CD8-positive, alpha-beta memory T cell (primary cell): ENCODE data around the gene CAMKMT. TPM values are rescaled to one million over a fixed set of nuclear protein-coding genes. Genes with fewer than 3 reads are reported as not detected.

Experiments used
- CTCF ChIA-PET: fragments of 350-600 bp; sonication (Branson Sonifier 250); formaldehyde crosslinking; loops from one replicate; lab custom pipeline; 2021; ENCODE audit warnings: antibody characterized with exemption; lab: Charles Lee
- POLR2A ChIA-PET: fragments of 350-600 bp; sonication (Branson Sonifier 250); formaldehyde crosslinking; loops from one replicate; lab custom pipeline; 2021; ENCODE audit warnings: antibody characterized with exemption; lab: Charles Lee
- DNase-seq, 5 donors: peaks; one replicate each; pipeline versions ENCODE4 v3.0.0 to v3.0.0-alpha.2; 2020 to 2022; ENCODE audit warnings: mixed read lengths in 1 of 5
- H3K27ac ChIP-seq: one replicate; pipeline ENCODE4 v1.7.0; 2013; ENCODE audit warnings: low read depth, mild to moderate bottlenecking, low read length, moderate library complexity
- H3K27me3 ChIP-seq: 2 replicates; pipeline ENCODE4 v1.7.0; 2013; ENCODE audit warnings: low read length, mild to moderate bottlenecking; ENCODE audit not compliant: insufficient read depth, poor library complexity, severe bottlenecking
- H3K36me3 ChIP-seq: 2 replicates; pipeline ENCODE4 v1.7.0; 2013; ENCODE audit warnings: mild to moderate bottlenecking, low read length, moderate library complexity; ENCODE audit not compliant: insufficient read depth
- H3K4me1 ChIP-seq: 2 replicates; pipeline ENCODE4 v1.7.0; 2013; ENCODE audit warnings: mild to moderate bottlenecking, low read length, moderate library complexity; ENCODE audit not compliant: insufficient read depth
- H3K4me3 ChIP-seq: 2 replicates; pipeline ENCODE4 v1.7.0; 2013; ENCODE audit warnings: mild to moderate bottlenecking, low read length
- H3K9me3 ChIP-seq: 2 replicates; pipeline ENCODE4 v1.7.0; 2013; ENCODE audit warnings: mild to moderate bottlenecking, low read length
- H3K27ac Mint-ChIP-seq, 8 donors: one replicate each; pipeline ENCODE4 v1.8.0; 2020 to 2021; ENCODE audit warnings: mixed read lengths in 8 of 8, mild to moderate bottlenecking in 6 of 8, inconsistent platforms in 3 of 8, moderate library complexity in 3 of 8
- H3K27me3 Mint-ChIP-seq, 2 donors: one replicate each; pipeline ENCODE4 v1.8.0; 2020 to 2021; ENCODE audit warnings: mixed read lengths in 2 of 2, mild to moderate bottlenecking in 1 of 2, moderate library complexity in 1 of 2
- H3K36me3 Mint-ChIP-seq, 3 donors: one replicate each; pipeline ENCODE4 v1.8.0; 2020 to 2021; ENCODE audit warnings: mixed read lengths in 3 of 3, inconsistent platforms in 1 of 3, mild to moderate bottlenecking in 1 of 3
- H3K4me1 Mint-ChIP-seq, 3 donors: one replicate each; pipeline ENCODE4 v1.8.0; 2020 to 2021; ENCODE audit warnings: mixed read lengths in 3 of 3, inconsistent platforms in 1 of 3, mild to moderate bottlenecking in 1 of 3
- H3K4me3 Mint-ChIP-seq, 7 donors: one replicate each; pipeline ENCODE4 v1.8.0; 2020 to 2021; ENCODE audit warnings: mixed read lengths in 7 of 7, mild to moderate bottlenecking in 6 of 7, moderate library complexity in 4 of 7, inconsistent platforms in 2 of 7
- H3K9me3 Mint-ChIP-seq, 5 donors: one replicate each; pipeline ENCODE4 v1.8.0; 2020 to 2022; ENCODE audit warnings: mixed read lengths in 5 of 5, mild to moderate bottlenecking in 3 of 5, moderate library complexity in 2 of 5, inconsistent platforms in 1 of 5
- polyA plus RNA-seq: library from polyadenylated mRNA; unstranded; fragments of 300-500 nt; fragmentation: Illumina TruSeq; gene quantifications from one replicate; pipeline ENCODE4 v1.2.3, GENCODE V29; 2021
- total RNA-seq, 2 experiments: library from RNA; stranded (reverse); gene quantifications; one replicate each; pipeline ENCODE4 v1.2.3, GENCODE V29; 2021

Gene CAMKMT
- total and polyA plus RNA-seq, 3 experiments from 2014 or later = 11.4 to 14.0 (median 11.7) TPM

- no peaks in the 10 kb centered on the region for H3K27me3 Mint-ChIP-seq
- H3K27ac Mint-ChIP-seq = peak overlapping the region in 1 of 8 donors; percentile 24
- POLR2A ChIA-PET = no interaction called here
- DNase-seq = no peak
- H3K4me3 Mint-ChIP-seq = no peak overlapping the region
- Histone ChIP-seq H3K27me3 (no peaks in the 10 kb centered on the region), H3K36me3 (no peaks in the 10 kb centered on the region), H3K27ac (no peak overlapping the region), H3K4me1 (no peaks in the 10 kb centered on the region), H3K4me3 (no peak overlapping the region), H3K9me3 (no peaks in the 10 kb centered on the region)
- H3K36me3 Mint-ChIP-seq = peaks cover 7 to 27% (median 11%) of the 10 kb centered on the region in 3 donors
- peaks cover 17 to 24% (median 23%) of the 10 kb centered on the region in 3 donors for H3K4me1 Mint-ChIP-seq
- CTCF ChIA-PET = no interaction called here
- H3K9me3 Mint-ChIP-seq = no peaks in the 10 kb centered on the region
Observed at GRCh38 chr2:44751754-44752479, 390.2 kb downstream of the CAMKMT start.

- H3K36me3 Mint-ChIP-seq = peaks cover 7 to 21% (median 8%) of the 10 kb centered on the region in 3 donors
- H3K9me3 Mint-ChIP-seq = no peaks in the 10 kb centered on the region
- Histone ChIP-seq H3K27me3 (no peaks in the 10 kb centered on the region), H3K36me3 (no peaks in the 10 kb centered on the region), H3K4me1 (no peaks in the 10 kb centered on the region), H3K9me3 (no peaks in the 10 kb centered on the region), H3K4me3 (no peak overlapping the region), H3K27ac (no peak overlapping the region)
- no peaks in the 10 kb centered on the region for H3K27me3 Mint-ChIP-seq
- POLR2A ChIA-PET = no interaction called here
- H3K27ac Mint-ChIP-seq = peak overlapping the region in 2 of 8 donors; percentile 32 to 77
- DNase-seq = no peak
- peak overlapping the region in 2 of 7 donors; percentile 7 to 40 for H3K4me3 Mint-ChIP-seq
- CTCF ChIA-PET = no interaction called here
- peaks cover 17 to 24% (median 23%) of the 10 kb centered on the region in 3 donors for H3K4me1 Mint-ChIP-seq
Observed at GRCh38 chr2:44752761-44753160, 391.0 kb downstream of the CAMKMT start.

GRCh38 chr2:44753552-44754285, 392.0 kb downstream of the CAMKMT start:
- H3K4me3 Mint-ChIP-seq = peak overlapping the region in 4 of 7 donors; percentile 20 to 56 (median 42)
- H3K27ac Mint-ChIP-seq = peak overlapping the region in 3 of 8 donors; percentile 39 to 79 (median 61)
- no peak overlapping the region for H3K27ac ChIP-seq
- H3K4me1 Mint-ChIP-seq = peaks cover 17 to 24% (median 23%) of the 10 kb centered on the region in 3 donors
- CTCF ChIA-PET = no interaction called here
- H3K4me3 ChIP-seq = no peak overlapping the region
- no peaks in the 10 kb centered on the region for H3K36me3 ChIP-seq
- no peaks in the 10 kb centered on the region for H3K27me3 ChIP-seq
- H3K36me3 Mint-ChIP-seq = peaks cover 5 to 19% (median 7%) of the 10 kb centered on the region in 3 donors
- POLR2A ChIA-PET = no interaction called here
- peak in 1 of 5 donors; percentile 6 for DNase-seq
- H3K9me3 ChIP-seq = no peaks in the 10 kb centered on the region
- no peaks in the 10 kb centered on the region for H3K27me3 Mint-ChIP-seq
- H3K4me1 ChIP-seq = no peaks in the 10 kb centered on the region
- no peaks in the 10 kb centered on the region for H3K9me3 Mint-ChIP-seq

- Histone ChIP-seq H3K4me1 (no peaks in the 10 kb centered on the region), H3K36me3 (no peaks in the 10 kb centered on the region), H3K4me3 (no peak overlapping the region), H3K27ac (no peak overlapping the region), H3K9me3 (no peaks in the 10 kb centered on the region), H3K27me3 (no peaks in the 10 kb centered on the region)
- peaks cover 2 to 6% (median 2%) of the 10 kb centered on the region in 3 donors for H3K36me3 Mint-ChIP-seq
- ChIA-PET POLR2A (no interaction called here), CTCF (no interaction called here)
- peaks cover under 1 to 4% (median 4%) of the 10 kb centered on the region in 3 donors for H3K4me1 Mint-ChIP-seq
- no peaks in the 10 kb centered on the region for H3K9me3 Mint-ChIP-seq
- no peak for DNase-seq
- no peaks in the 10 kb centered on the region for H3K27me3 Mint-ChIP-seq
- no peak overlapping the region for H3K27ac Mint-ChIP-seq
- no peak overlapping the region for H3K4me3 Mint-ChIP-seq
Observed at GRCh38 chr2:44758591-44758990, 396.8 kb downstream of the CAMKMT start.

GRCh38 chr2:44759823-44760222, 398.1 kb downstream of the CAMKMT start:
- no peak overlapping the region for H3K27ac ChIP-seq
- no peak overlapping the region for H3K4me3 ChIP-seq
- CTCF ChIA-PET = no interaction called here
- Mint-ChIP-seq H3K4me3 (no peak overlapping the region), H3K27ac (no peak overlapping the region), H3K27me3 (no peaks in the 10 kb centered on the region), H3K4me1 (no peaks in the 10 kb centered on the region), H3K36me3 (peaks cover 2 to 9% (median 2%) of the 10 kb centered on the region in 3 donors), H3K9me3 (no peaks in the 10 kb centered on the region)
- H3K36me3 ChIP-seq = no peaks in the 10 kb centered on the region
- no peaks in the 10 kb centered on the region for H3K9me3 ChIP-seq
- POLR2A ChIA-PET = no interaction called here
- DNase-seq = no peak
- no peaks in the 10 kb centered on the region for H3K27me3 ChIP-seq
- no peaks in the 10 kb centered on the region for H3K4me1 ChIP-seq

- Mint-ChIP-seq H3K27ac (peak overlapping the region in 2 of 8 donors; percentile 19 to 36), H3K36me3 (peaks cover 1 to 11% (median 11%) of the 10 kb centered on the region in 3 donors), H3K4me1 (no peaks in the 10 kb centered on the region), H3K27me3 (peaks cover 0 to 4% of the 10 kb centered on the region in 2 donors), H3K4me3 (no peak overlapping the region), H3K9me3 (no peaks in the 10 kb centered on the region)
- Histone ChIP-seq H3K36me3 (no peaks in the 10 kb centered on the region), H3K9me3 (no peaks in the 10 kb centered on the region), H3K27me3 (no peaks in the 10 kb centered on the region), H3K27ac (no peak overlapping the region), H3K4me3 (no peak overlapping the region), H3K4me1 (no peaks in the 10 kb centered on the region)
- DNase-seq = no peak
- ChIA-PET CTCF (no interaction called here), POLR2A (no interaction called here)
Observed at GRCh38 chr2:44763275-44763782, 401.6 kb downstream of the CAMKMT start.

GRCh38 chr2:44766220-44766619, 404.5 kb downstream of the CAMKMT start:
- Mint-ChIP-seq H3K27ac (no peak overlapping the region), H3K9me3 (no peaks in the 10 kb centered on the region), H3K4me3 (no peak overlapping the region), H3K36me3 (peaks cover 1 to 9% (median 7%) of the 10 kb centered on the region in 3 donors), H3K27me3 (peaks cover 2 to 4% of the 10 kb centered on the region in 2 donors), H3K4me1 (no peaks in the 10 kb centered on the region)
- Histone ChIP-seq H3K27ac (no peak overlapping the region), H3K9me3 (no peaks in the 10 kb centered on the region), H3K36me3 (no peaks in the 10 kb centered on the region), H3K27me3 (no peaks in the 10 kb centered on the region), H3K4me1 (no peaks in the 10 kb centered on the region), H3K4me3 (no peak overlapping the region)
- DNase-seq = no peak
- ChIA-PET CTCF (no interaction called here), POLR2A (no interaction called here)

- Histone ChIP-seq H3K4me1 (no peaks in the 10 kb centered on the region), H3K9me3 (no peaks in the 10 kb centered on the region), H3K27ac (no peak overlapping the region), H3K27me3 (no peaks in the 10 kb centered on the region), H3K36me3 (no peaks in the 10 kb centered on the region), H3K4me3 (no peak overlapping the region)
- no peak for DNase-seq
- H3K36me3 Mint-ChIP-seq = peaks cover 2 to 9% (median 7%) of the 10 kb centered on the region in 3 donors
- no peak overlapping the region for H3K4me3 Mint-ChIP-seq
- H3K9me3 Mint-ChIP-seq = no peaks in the 10 kb centered on the region
- H3K4me1 Mint-ChIP-seq = no peaks in the 10 kb centered on the region
- POLR2A ChIA-PET = no interaction called here
- peaks cover 2 to 4% of the 10 kb centered on the region in 2 donors for H3K27me3 Mint-ChIP-seq
- CTCF ChIA-PET = no interaction called here
- no peak overlapping the region for H3K27ac Mint-ChIP-seq
Observed at GRCh38 chr2:44766777-44767176, 405.0 kb downstream of the CAMKMT start.
